NOMO-1 treated with dmso at 0.1 percent for 144 hours (cell line): ENCODE measurements around the gene CEACAM8.
"Not testable (repeated sequence)": the region's sequence is repeated elsewhere in the genome, so short reads cannot be mapped to it uniquely, and the experiment has no call there.

Experiments
- DNase-seq: peaks from one replicate; lab custom pipeline; 2025; ENCODE audit not compliant: unreplicated experiment; lab: John Stamatoyannopoulos, UW

The CEACAM8 gene

GRCh38 chr19:42594617-42595489 is at the start of gene CEACAM8:
Gene CEACAM8, minus strand, starts transcription at chr19:42594924. Its CDS starts 96 bp downstream, at chr19:42594828.
- no peak for DNase-seq

- DNase-seq: not testable (repeated sequence)
These were observed 44.8 kb upstream of the CEACAM8 start for GRCh38 chr19:42639324-42640092.

DNA sequence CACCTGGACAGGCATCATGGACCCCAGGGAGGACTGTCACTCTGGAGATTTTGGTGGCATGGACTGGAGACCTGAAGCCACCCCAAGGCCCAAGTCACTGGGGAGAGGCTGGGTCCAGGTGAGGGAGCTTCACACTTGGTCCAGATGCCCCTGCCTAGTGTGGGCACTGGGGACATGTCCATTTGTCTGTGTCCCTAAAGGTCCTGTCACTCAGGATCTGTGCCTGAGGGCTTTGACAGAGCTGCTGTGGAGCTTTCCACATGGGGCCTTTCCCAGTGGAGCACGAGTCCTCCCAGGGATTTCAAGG is 40.5 kb upstream of the CEACAM8 start:
- DNase-seq: no peak

- peak; percentile 0 for DNase-seq
These were observed 39.9 kb upstream of the CEACAM8 start for GRCh38 chr19:42634409-42635232.

- DNase-seq: no peak
These were observed 34.5 kb upstream of the CEACAM8 start for GRCh38 chr19:42629191-42629590.

DNA sequence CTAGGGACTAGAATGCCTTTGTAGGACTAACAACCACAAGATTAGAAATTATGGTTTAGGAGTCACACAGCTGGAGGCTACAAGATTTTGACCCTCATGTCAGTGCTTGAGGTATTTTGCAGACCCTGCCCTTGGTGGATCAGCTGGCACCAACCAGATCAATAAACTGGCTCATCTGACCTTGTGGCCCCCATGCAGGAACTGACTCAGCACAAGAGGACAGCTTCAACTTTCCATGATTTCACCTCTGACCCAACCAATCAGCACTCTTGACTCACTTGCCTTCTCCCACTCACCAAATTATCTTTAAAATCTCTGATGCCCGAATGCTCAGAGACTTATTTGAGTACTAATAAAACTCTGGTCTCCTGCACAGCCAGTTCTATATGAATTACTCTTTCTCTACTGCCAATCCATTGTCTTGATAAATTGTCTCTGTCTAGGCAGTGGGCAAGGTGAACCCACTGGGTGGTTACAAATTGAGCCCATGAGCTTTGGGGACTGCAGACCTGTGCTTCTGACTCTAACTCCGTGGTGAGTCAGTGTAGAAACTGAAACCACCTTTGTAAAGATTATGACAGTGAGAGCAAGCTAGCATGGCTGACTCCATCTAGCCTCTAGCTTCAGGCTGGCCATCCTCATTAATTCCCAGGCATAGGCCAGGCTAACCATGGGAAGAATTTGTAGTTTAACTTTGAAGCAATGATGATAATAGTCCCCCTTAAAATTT is 33.9 kb upstream of the CEACAM8 start:
- no peak for DNase-seq

GRCh38 chr19:42627916-42628315 is 33.2 kb upstream of the CEACAM8 start:
- DNase-seq: no peak

GRCh38 chr19:42626181-42626580 is 31.5 kb upstream of the CEACAM8 start:
- no peak for DNase-seq

- no peak for DNase-seq
These were observed 24.5 kb upstream of the CEACAM8 start for GRCh38 chr19:42619271-42619670.

- no peak for DNase-seq
These were observed 18.9 kb upstream of the CEACAM8 start for GRCh38 chr19:42613666-42614065.

DNA sequence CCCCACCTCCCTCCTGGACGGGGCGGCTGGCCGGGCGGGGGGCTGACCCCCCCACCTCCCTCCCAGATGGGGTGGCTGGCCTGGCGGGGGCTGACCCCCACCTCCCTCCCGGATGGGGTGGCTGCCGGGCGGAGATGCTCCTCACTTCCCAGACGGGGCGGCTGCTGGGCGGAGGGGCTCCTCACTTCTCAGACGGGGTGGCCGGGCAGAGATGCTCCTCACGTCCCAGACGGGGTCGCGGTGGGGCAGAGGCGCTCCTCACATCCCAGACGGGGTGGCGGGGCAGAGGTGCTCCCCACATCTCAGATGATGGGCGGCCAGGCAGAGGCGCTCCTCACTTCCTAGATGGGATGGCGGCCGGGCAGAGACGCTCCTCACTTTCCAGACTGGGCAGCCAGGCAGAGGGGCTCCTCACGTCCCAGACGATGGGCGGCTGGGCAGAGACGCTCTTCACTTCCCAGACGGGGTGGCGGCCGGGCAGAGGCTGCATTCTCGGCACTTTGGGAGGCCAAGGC is 15.7 kb upstream of the CEACAM8 start:
- DNase-seq: not testable (repeated sequence)

DNA sequence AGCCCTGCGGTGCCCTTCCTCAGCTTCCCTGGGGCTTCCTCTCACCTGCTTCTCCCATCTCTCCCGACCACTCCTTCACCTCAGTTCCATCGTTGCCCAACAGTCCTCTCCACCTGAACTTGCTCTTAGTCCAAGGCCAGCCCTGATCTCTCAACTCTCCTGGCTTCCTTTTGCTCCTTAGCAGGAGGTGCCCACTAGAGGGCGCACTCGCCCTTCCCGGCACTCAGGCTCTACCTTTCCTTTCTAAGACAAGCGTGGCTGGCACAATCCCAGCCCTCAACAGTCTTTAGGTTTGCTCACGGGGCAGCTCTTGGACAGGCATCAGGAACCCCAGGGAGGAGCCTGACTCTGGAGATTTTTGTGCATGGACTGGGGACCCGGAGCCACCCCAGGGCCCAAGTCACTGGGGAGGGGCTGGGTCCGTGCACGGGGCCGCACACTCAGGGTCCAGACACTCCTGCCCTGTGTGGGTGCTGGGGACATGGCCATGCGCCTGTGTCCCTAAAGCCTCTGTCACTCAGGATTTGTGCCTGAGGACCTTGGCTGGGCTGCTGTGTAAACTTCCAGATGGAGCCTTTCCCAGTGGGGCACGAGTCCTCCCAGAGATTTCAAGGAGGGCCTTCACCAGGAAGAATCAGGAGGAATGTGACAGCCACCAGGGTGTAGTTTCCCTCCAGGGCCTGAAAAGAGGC is 12.1 kb upstream of the CEACAM8 start:
- DNase-seq: no peak

- no peak for DNase-seq
These were observed 7.2 kb upstream of the CEACAM8 start for GRCh38 chr19:42601811-42602443.

DNA sequence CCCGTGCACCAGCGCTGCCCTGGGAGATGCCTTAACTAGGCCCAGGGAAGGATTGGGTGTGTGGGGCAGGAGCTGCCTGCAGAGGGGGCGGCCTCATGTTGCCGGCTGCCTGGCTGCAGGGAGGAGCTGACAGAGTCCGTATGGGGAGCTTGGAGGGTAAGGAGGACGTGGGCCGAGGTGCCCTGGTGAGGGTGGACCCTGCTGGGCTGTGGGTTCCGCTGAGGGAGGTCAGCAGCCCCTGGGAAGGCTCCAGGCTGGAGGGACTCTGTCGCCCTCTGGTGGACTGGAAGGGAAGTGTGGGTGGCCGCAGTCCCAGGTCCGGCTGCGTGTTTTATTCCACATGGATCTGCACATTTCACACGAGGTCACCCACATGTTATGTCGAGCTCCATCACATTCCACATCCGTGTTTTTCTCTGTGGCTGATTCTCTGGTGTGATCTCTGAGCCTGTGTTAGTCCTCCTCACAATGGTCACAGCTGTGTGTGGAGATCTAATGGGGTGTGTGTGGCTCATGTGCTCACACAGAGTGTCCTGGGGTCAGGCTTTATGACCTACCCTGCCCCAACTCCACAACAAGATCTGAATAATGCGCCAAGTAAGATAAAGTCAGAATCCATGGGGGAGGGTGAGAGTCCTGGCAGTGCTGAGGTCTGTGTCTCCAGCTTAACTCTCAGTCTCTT is 1.8 kb upstream of the CEACAM8 start:
- DNase-seq: no peak

DNA sequence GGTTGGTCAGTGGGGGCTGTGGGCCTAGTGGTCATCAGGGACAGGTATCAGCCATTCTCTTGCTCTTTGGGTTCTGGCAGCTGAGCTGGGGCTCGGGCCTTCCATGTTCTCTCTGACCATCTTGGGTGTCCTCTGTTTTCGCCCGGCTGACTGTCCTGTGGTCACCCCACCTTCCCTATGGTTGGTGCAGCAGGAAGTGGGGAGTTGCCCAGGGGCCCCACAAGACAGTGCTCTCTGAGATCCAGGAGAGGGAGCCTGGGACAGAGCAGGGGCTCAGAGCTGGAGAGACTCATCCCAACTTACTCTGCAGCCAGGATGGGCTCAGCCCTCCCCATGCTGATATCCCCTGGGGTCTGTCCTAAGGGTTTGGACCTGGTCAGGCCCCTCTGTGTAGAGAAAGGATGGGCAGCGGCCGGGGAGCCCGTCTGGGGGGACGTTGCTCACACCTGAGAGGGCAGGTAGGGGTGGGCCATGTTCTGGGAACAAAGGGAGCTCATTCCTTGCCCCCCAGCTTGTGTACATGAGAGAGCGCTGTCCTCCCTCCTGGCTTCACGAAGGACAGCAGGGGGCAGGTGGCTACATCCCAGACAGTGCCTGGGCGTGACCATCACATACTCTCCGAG is 937 bp upstream of the CEACAM8 start:
- DNase-seq: no peak

- DNase-seq: no peak
These were observed 4.9 kb downstream of the CEACAM8 start for GRCh38 chr19:42589792-42590191.

DNA sequence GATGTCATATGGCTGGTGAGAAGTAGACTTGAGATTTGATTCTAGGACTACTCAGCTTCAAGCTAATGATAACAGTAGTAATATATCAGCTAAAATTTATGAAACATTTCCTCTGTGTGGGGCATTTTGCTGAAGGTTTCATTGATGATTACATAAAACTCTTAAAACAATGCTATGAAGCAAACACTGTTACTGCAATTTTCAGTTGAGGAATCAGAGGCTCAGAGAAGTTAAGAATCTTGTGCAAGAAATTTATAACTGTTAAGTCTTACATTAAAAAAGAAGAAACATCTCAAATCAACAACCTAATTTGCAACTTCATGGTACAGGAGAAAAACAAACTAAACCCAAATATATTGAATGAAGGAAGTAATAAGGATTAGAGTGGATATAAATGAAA is 10.3 kb downstream of the CEACAM8 start:
- DNase-seq: no peak

- no peak for DNase-seq
These were observed 17.7 kb downstream of the CEACAM8 start for GRCh38 chr19:42577016-42577415.
